Activated naive CD8-positive, alpha-beta T cell treated with anti-CD3 and anti-CD28 coated beads for 36 hours (primary cell): Measurements from ENCODE around the gene HIP1. TPM values are rescaled to one million over a fixed set of nuclear protein-coding genes. Genes with fewer than 3 reads are reported as not detected.
"Not testable (repeated sequence)": the region's sequence is repeated elsewhere in the genome, so short reads cannot be mapped to it uniquely, and the experiment has no call there.

Experiments used
- DNase-seq: peaks from one replicate; pipeline ENCODE4 v3.0.0; 2021
- H3K27ac Mint-ChIP-seq: one replicate; pipeline ENCODE4 v1.8.0; 2022; ENCODE audit warnings: mild to moderate bottlenecking, moderate library complexity, mixed read lengths
- H3K27me3 Mint-ChIP-seq: one replicate; pipeline ENCODE4 v1.8.0; 2022; ENCODE audit warnings: mild to moderate bottlenecking, mixed read lengths
- H3K36me3 Mint-ChIP-seq: one replicate; pipeline ENCODE4 v1.8.0; 2021; ENCODE audit warnings: mild to moderate bottlenecking, mixed read lengths
- H3K4me1 Mint-ChIP-seq: one replicate; pipeline ENCODE4 v1.8.0; 2021; ENCODE audit warnings: mixed read lengths
- H3K4me3 Mint-ChIP-seq: one replicate; pipeline ENCODE4 v1.8.0; 2022; ENCODE audit warnings: mild to moderate bottlenecking, moderate library complexity, mixed read lengths
- H3K9me3 Mint-ChIP-seq: one replicate; pipeline ENCODE4 v1.8.0; 2022; ENCODE audit warnings: mixed read lengths
- total RNA-seq, 2 experiments: library from RNA; stranded (reverse); gene quantifications; one replicate each; pipeline ENCODE4 v1.2.3, GENCODE V29; 2021

Gene HIP1
- total RNA-seq, 2 experiments from 2014 or later: 1.4 to 1.9 TPM

DNA sequence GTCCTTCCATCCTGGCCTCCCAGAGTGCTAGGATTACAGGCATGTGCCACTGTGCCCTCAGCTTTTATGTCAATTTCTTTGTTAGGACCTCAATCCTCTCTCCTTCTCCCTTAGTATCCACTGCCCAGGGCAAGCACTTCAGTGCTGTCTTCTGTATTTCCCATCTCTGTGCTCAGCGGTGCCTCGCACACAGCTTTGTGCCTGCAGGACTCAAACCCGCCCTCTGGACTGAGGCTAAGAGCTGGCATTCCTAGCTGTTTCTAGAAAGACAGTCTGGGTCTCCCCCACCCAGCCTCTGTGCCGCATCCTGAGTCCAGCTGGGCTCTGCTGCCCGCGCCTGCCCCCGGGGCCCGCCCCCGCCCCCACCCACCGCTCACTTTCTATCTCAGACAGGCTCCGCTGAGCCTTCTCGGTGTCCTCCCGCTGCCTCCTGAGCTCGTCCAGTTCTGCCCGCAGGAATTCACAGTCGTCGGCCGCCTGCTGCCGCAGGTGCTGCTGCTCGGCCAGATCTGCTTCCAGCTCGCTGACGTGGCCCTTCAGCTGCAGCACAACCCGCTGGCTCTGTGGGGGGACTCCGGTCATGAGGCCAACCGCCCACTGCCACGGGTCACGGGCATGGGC, 179.3 kb downstream of the HIP1 start:
- Mint-ChIP-seq H3K36me3 (peaks cover 22% of the 10 kb centered on the region), H3K4me3 (no peak overlapping the region), H3K27me3 (no peaks in the 10 kb centered on the region), H3K27ac (no peak overlapping the region), H3K4me1 (no peaks in the 10 kb centered on the region), H3K9me3 (peaks cover 8% of the 10 kb centered on the region)
- DNase-seq: no peak

DNA sequence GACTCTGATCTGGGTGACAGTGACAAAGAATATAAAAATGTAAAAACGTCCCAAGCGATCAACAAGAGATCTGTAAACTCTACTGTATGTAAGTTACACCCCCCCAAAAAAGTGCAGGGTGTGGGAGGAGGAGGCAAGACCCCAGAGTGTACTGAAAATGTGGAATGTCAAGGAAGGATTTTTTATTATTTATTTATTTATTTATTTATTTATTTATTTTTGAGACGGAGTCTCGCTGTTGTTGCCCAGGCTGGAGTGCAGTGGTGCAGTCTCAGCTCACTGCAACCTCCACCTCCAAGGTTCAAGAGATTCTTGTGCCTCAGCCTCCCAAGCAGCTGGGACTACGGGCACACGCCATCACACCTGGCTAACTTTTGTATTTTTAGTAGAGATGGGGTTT, 181.9 kb downstream of the HIP1 start:
- H3K27ac Mint-ChIP-seq, DNase-seq, H3K4me1 Mint-ChIP-seq, H3K36me3 Mint-ChIP-seq, H3K4me3 Mint-ChIP-seq, H3K9me3 Mint-ChIP-seq, H3K27me3 Mint-ChIP-seq: not testable (repeated sequence)

DNA sequence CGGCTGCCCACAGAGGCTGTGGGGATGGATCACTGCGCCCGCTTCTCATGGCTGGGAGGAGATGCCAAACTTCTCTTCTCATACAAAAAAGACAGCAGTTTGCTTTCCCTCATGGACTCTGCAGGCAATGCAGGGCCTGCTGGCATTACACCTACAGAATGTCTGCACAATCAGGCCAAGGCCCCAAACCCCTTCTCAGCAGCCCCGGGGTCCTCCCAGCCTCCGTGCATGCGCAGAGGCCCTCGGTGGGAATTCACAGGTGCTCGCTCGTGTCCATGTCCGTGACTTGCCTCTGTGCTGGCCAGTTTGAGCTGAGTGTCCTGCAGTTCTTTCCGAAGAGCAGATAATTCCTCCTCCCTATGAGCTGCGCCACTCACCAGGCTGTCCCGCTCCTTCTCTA, 183.0 kb downstream of the HIP1 start:
- Mint-ChIP-seq H3K4me3 (no peak overlapping the region), H3K27me3 (no peaks in the 10 kb centered on the region), H3K36me3 (no peaks in the 10 kb centered on the region), H3K9me3 (no peaks in the 10 kb centered on the region), H3K4me1 (no peaks in the 10 kb centered on the region), H3K27ac (no peak overlapping the region)
- DNase-seq: no peak

DNA sequence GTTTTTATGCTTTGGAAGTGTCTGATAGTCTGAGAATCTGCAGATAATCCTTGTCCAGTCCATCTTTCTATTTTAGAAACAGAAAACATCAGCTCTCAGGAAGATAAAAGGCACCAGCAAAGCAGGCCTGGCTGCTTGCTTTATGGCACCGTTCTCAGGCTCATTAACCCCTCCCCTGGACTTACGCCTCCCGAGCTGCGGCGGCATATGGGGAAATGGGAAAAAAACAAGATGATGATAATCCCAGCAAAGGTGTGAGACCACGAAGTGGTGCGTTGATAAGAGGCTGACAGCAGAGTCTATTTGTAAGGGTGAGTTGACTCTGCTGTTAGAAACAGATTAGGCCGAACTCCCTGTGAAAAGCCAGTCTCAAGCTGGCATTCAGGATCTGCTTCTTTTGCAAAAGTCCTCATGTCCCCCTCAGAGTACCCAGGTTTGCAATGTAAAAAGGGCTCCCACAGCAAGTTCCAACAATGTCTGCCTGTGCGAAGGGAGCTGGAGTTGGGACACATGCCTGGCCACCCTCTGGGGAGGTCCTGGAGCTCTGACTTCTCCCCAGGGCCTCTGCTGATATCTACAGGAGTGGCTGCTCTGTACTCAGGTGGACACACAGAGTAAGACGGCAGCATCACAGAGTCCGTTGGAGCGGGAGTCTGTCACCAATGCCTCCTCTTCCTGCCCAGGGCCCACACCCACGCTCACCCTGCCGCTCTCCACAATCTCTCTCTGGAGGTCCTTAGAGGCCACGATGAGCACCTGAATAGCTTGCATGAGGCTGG, 192.3 kb downstream of the HIP1 start:
- H3K4me1 Mint-ChIP-seq: no peaks in the 10 kb centered on the region
- no peaks in the 10 kb centered on the region for H3K36me3 Mint-ChIP-seq
- no peaks in the 10 kb centered on the region for H3K27me3 Mint-ChIP-seq
- H3K27ac Mint-ChIP-seq: no peak overlapping the region
- no peak overlapping the region for H3K4me3 Mint-ChIP-seq
- DNase-seq: no peak
- H3K9me3 Mint-ChIP-seq: no peaks in the 10 kb centered on the region

DNA sequence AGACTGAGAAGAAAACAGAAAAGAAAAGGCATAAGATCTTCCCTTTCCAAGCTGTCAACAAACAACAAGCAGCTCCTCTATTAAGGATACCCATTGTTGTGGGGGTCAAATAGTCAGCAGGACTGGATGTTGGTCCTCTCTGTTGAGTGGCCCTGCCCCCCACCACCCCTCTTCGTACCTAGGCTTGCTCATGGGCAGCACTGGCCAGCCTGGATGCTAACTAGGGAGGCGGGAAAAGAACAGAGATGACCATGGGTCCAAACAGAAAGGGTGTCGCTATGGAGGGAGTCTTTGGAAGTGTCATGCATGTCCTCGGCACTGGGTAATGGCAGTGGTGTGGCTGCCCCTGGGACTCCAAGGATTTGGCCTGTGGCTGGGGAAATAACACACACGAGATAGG, 201.0 kb downstream of the HIP1 start:
- no peak overlapping the region for H3K4me3 Mint-ChIP-seq
- no peaks in the 10 kb centered on the region for H3K4me1 Mint-ChIP-seq
- H3K27me3 Mint-ChIP-seq: no peaks in the 10 kb centered on the region
- DNase-seq: no peak
- H3K9me3 Mint-ChIP-seq: no peaks in the 10 kb centered on the region
- H3K27ac Mint-ChIP-seq: no peak overlapping the region
- no peaks in the 10 kb centered on the region for H3K36me3 Mint-ChIP-seq

DNA sequence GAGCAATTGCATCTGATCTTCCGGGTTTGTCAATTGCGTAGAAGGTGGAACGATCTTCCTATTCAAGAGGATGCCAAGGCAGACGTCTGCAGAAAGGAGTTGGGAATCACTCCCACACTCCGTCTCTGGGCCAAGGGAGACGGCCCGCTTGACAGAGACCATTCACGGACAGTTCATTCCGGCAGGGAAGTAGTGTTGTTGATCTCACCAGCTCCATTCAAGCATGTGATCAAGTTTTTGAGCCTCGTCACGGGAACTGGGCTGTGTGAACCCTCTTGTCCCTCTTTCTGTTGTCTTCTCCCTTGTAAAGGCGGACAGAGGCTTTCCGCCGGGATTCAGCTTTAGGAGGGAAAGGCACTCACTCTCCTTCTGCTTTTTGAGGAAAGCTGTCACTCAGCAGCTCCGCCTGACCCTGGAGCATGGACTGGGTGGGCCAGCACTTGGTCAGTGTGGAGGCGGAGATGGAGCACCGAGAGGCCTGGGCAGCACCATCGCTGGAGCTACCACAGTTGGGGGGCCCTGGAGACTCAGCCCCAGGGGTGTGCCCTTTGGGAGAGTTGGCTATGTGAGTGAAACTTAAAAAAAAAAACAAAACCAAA, 201.7 kb downstream of the HIP1 start:
- H3K27me3 Mint-ChIP-seq: no peaks in the 10 kb centered on the region
- no peak overlapping the region for H3K4me3 Mint-ChIP-seq
- no peak for DNase-seq
- H3K36me3 Mint-ChIP-seq: no peaks in the 10 kb centered on the region
- H3K4me1 Mint-ChIP-seq: no peaks in the 10 kb centered on the region
- no peak overlapping the region for H3K27ac Mint-ChIP-seq
- H3K9me3 Mint-ChIP-seq: no peaks in the 10 kb centered on the region

DNA sequence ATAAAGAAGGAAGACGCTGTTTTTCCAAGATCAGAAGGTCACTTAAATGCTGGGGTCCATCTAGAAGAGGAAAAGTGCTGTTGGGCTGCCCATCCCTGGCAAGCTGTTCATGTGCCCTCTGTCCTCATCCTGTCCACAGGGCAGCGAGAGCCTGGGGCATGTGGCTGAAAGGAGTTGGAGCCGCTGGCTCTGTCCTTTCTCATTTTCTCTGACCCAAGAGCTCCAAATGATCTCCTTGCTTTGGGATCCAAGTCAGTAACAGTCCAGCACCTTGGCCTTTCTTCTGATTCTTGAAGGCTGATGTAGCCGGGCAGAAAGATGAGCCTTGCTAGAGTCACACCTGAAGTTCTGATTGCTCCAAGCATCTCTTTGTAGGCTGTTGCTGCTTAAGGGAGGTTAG, 202.2 kb downstream of the HIP1 start:
- H3K4me1 Mint-ChIP-seq: no peaks in the 10 kb centered on the region
- H3K27me3 Mint-ChIP-seq: no peaks in the 10 kb centered on the region
- no peaks in the 10 kb centered on the region for H3K36me3 Mint-ChIP-seq
- H3K4me3 Mint-ChIP-seq: no peak overlapping the region
- no peaks in the 10 kb centered on the region for H3K9me3 Mint-ChIP-seq
- no peak for DNase-seq
- H3K27ac Mint-ChIP-seq: no peak overlapping the region

DNA sequence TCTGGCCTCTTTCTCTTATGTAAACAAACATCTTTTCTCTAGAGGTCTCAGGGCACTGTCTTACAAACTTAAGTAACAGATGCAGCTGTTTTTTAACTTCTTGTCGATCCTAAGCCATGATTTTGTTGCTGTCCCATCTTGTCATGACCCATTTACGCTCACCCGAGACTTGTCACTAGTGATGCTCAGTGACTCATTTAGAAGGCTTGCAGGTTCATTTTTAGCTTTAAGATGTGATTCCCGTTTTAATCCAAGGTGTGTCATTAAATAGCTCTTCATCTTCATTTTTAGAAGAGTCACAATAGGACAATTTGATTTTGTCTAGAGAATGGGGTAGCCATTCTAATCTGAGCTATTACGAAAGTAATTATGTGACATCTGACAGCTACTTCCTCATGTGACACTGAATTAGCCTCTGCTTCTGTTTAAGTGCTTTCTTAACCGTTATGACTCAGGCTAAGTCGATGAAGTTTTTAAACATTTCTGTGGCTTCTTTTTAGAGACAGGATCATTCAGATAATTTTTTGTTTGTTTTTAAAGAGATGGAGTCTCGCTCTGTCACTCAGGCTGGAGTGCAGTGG, 203.9 kb downstream of the HIP1 start:
- H3K27ac Mint-ChIP-seq: no peak overlapping the region
- no peaks in the 10 kb centered on the region for H3K36me3 Mint-ChIP-seq
- no peaks in the 10 kb centered on the region for H3K9me3 Mint-ChIP-seq
- H3K4me3 Mint-ChIP-seq: no peak overlapping the region
- H3K4me1 Mint-ChIP-seq: no peaks in the 10 kb centered on the region
- H3K27me3 Mint-ChIP-seq: no peaks in the 10 kb centered on the region
- no peak for DNase-seq

DNA sequence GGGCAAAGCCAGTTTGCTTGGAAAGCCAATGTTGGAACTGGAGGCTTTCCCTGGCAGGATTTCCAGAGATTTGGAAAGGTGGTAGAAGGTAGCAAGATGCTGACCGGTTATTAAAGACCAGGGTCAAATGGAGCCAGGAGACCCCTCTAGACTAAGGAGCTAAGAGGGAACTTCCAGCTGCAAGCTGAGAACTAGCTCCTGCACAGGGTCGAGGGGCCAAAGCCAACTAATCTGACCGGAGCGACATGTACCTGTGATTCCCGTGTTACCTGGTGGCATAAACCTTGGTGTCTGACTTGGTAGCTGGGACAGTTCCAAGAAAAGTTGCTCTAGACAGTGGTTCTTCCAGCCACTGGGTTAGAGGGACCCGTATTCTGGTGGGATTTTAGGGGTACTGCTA, 204.8 kb downstream of the HIP1 start:
- Mint-ChIP-seq H3K36me3 (no peaks in the 10 kb centered on the region), H3K9me3 (no peaks in the 10 kb centered on the region), H3K4me1 (no peaks in the 10 kb centered on the region), H3K27ac (no peak overlapping the region), H3K4me3 (no peak overlapping the region), H3K27me3 (no peaks in the 10 kb centered on the region)
- no peak for DNase-seq

DNA sequence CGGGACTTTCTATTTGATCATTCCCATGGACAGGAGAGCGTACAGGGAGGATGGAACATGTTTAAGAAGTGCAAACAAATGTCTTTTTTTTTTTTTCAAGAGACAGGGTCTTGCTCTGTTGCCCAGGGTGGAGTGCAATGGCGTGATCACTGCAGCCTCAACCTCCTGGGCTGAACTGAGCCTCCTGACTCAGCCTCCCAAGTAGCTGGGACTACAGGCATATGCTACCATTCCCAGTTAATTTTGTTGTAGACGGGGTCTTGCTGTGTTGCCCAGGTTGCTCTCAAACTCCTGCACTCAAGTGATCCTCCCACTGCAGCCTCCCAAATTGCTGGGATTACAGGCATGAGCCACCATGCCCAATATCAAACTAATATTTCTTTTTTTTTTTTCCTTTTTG, 206.1 kb downstream of the HIP1 start:
- H3K9me3 Mint-ChIP-seq: no peaks in the 10 kb centered on the region
- H3K4me1 Mint-ChIP-seq: peaks cover 3% of the 10 kb centered on the region
- H3K4me3 Mint-ChIP-seq: no peak overlapping the region
- no peak for DNase-seq
- no peak overlapping the region for H3K27ac Mint-ChIP-seq
- H3K27me3 Mint-ChIP-seq: no peaks in the 10 kb centered on the region
- H3K36me3 Mint-ChIP-seq: no peaks in the 10 kb centered on the region

DNA sequence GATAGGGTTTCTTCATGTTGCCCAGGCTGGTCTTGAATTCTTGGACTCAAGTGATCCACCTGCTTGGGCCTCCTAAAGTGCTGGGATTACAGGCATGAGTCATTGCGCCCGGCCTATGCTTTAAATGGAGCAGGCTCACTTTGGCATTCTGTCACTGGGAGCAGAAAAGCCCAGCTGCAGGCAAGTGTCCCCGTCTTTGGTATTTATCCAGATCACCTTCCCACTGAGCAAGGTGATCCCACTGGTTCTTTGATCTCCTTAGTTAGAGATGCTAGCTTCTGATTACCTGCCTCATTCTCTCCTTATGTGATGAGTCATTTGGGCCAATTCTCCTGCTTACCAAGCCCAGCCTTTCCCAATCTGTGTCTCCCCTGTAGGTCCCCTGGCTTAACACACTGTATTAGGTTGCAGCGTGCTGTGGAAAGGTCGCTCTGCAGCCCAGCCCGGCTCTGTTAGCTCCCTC, 207.4 kb downstream of the HIP1 start:
- Mint-ChIP-seq H3K36me3 (peaks cover 8% of the 10 kb centered on the region), H3K4me3 (no peak overlapping the region), H3K27ac (no peak overlapping the region), H3K4me1 (peaks cover 7% of the 10 kb centered on the region), H3K27me3 (no peaks in the 10 kb centered on the region), H3K9me3 (no peaks in the 10 kb centered on the region)
- no peak for DNase-seq

DNA sequence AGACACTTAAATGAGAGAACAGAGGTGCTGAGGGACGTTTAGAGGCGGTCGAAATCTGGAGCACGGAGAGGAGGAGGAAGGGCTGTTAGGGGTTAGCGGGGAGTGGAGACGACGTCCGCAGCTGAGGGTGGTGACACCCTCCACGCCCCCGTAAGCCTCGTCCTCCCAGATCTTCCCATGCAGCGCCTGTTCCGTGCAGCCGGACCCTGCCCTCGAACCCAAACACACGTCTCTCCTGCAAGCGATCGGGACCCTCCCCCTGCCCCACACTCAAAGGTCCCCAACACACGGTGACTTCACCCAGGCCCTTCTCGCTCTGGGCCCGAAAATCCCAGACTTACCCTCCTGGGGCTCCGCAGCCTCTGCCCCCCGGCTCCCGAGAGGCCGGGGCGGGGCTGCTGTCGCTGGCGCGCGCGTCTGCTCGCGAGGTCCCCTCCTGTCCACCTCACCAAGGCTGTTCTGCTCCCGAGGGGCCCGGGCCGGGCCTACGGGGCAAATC, 211.5 kb downstream of the HIP1 start:
- DNase-seq: peak; percentile 24
- H3K4me1 Mint-ChIP-seq: peaks cover 23% of the 10 kb centered on the region
- H3K4me3 Mint-ChIP-seq: peak overlapping the region; percentile 96
- not testable (repeated sequence) for H3K9me3 Mint-ChIP-seq, H3K27me3 Mint-ChIP-seq
- H3K36me3 Mint-ChIP-seq: peaks cover 33% of the 10 kb centered on the region
- peak overlapping the region; percentile 90 for H3K27ac Mint-ChIP-seq

DNA sequence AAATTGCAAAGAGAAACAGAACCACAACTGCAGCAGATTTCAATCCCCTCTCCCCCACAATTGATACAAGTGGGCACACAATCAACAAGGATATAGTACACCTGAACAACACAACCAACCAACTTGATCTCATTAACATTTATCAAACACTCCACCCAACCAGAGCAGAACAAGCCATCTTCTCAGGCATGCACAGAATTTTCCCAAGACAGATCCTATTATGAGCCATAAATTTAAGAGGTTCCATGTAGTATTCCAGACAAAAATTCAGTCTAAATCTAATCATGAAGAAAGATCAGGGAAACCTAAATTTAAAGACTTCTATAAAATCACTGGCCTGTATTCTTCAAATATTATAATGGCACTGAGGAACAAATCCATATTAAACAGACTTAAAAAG, 217.0 kb downstream of the HIP1 start:
- DNase-seq, H3K27me3 Mint-ChIP-seq, H3K4me3 Mint-ChIP-seq, H3K27ac Mint-ChIP-seq, H3K9me3 Mint-ChIP-seq: not testable (repeated sequence)
- Mint-ChIP-seq H3K36me3 (peaks cover 58% of the 10 kb centered on the region), H3K4me1 (peaks cover 29% of the 10 kb centered on the region)

DNA sequence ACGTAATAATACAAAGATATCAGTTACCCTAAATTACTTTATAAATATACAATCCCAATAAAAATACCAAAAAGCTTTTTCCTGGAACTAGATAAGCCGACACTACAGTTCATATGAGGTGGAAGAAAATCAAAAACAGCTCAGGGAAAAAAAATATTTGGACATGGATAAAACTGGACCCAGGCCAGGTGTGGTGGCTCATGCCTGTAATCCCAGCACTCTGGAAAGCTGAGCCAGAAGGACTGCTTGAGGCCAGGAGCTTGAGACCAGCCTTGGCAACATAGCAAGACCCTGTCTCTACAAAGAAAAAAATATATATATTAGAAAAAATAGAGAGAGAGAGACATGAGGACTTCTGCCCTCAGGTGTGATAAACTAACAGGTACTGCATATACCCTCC, 219.9 kb downstream of the HIP1 start:
- not testable (repeated sequence) for H3K27ac Mint-ChIP-seq, H3K9me3 Mint-ChIP-seq, H3K4me3 Mint-ChIP-seq, H3K27me3 Mint-ChIP-seq, DNase-seq
- Mint-ChIP-seq H3K4me1 (peaks cover 15% of the 10 kb centered on the region), H3K36me3 (peaks cover 42% of the 10 kb centered on the region)

DNA sequence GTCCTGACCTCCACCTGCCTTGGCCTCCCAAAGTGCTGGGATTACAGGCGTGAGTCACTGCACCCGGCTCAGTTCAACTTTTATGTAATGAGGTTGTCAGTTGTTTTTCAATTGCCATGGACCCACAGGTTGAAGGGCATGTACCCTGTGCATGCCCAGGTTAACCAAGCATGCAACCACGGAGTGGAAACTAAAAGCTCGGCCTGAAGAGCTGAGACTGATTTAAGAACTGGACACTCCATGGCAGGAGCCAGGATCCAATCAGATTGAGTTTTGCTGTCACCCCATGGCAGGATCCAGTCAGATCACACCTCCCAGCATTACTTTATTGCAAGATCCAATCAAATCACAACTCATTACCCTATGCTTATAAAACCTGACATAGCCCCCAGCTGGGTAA, 229.7 kb downstream of the HIP1 start:
- not testable (repeated sequence) for H3K27ac Mint-ChIP-seq, H3K4me1 Mint-ChIP-seq, DNase-seq, H3K4me3 Mint-ChIP-seq, H3K27me3 Mint-ChIP-seq, H3K9me3 Mint-ChIP-seq, H3K36me3 Mint-ChIP-seq
